GM06990 (cell line): ENCODE data around the gene TBC1D22B.
A peak's percentile ranks its signal among the peaks of the same experiment; 100 is the strongest.

Source experiments
- DNase-seq: peaks from one replicate; pipeline ENCODE4 v3.0.0-alpha.2; 2011; ENCODE audit not compliant: insufficient read length; ENCODE audit errors: extremely low read depth
- H3K27me3 ChIP-seq: replicated peaks from 2 replicates; pipeline ENCODE4 v1.6.0; 2011; ENCODE audit warnings: low read length; ENCODE audit not compliant: control insufficient read depth, insufficient read depth
- H3K36me3 ChIP-seq: 2 replicates; pipeline ENCODE4 v1.5.1; 2011; ENCODE audit warnings: low read length; ENCODE audit not compliant: control insufficient read depth, insufficient read depth
- H3K4me3 ChIP-seq: replicated peaks from 2 replicates; pipeline ENCODE4 v1.5.1; 2011; ENCODE audit warnings: low read depth, mild to moderate bottlenecking, control low read depth, low read length
- TF ChIP-seq, protein P1 (sequence below): IDR thresholded peaks from 2 replicates; pipeline ENCODE4 v1.5.1; 2011; ENCODE audit warnings: low read length, control low read depth, mild to moderate bottlenecking, inconsistent platforms; ENCODE audit not compliant: insufficient read depth, poor library complexity, severe bottlenecking

Gene TBC1D22B

DNA sequence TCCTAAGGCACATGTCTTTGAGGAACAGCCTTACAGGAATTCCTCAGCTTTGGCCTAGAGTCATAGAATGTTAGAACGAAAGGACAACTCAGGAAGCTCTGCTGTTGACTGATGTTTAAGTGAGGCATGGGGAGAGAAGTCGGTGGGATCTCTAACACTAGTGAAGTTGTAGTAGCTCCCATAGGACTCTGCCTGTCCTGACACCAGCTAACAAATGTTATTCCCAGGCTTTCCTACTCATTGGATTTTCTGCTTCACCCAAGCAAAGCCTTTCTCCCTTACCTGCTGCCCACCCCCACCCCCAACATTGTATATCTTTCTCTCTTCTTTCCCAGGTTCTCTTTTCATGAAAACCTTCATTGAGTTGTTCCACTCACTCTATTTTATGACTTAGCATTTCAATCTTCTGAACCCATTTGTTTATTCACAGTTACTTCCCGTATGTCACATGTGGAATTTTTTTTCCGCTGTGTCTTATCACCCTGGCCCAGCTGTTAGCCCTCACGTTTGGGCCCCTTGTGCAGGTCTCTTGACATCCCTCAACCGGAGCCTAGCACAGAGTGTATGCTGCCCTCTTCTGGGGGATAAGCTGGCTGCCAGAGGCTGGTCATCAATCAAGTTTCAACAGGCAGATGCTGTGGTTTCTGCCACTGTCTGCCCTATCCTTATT, 57.0 kb downstream of the TBC1D22B start:
- no peaks in the 10 kb centered on the region for H3K27me3 ChIP-seq
- H3K4me3 ChIP-seq = no peak overlapping the region
- peaks cover 13% of the 10 kb centered on the region for H3K36me3 ChIP-seq
- TF ChIP-seq, protein P1, sequence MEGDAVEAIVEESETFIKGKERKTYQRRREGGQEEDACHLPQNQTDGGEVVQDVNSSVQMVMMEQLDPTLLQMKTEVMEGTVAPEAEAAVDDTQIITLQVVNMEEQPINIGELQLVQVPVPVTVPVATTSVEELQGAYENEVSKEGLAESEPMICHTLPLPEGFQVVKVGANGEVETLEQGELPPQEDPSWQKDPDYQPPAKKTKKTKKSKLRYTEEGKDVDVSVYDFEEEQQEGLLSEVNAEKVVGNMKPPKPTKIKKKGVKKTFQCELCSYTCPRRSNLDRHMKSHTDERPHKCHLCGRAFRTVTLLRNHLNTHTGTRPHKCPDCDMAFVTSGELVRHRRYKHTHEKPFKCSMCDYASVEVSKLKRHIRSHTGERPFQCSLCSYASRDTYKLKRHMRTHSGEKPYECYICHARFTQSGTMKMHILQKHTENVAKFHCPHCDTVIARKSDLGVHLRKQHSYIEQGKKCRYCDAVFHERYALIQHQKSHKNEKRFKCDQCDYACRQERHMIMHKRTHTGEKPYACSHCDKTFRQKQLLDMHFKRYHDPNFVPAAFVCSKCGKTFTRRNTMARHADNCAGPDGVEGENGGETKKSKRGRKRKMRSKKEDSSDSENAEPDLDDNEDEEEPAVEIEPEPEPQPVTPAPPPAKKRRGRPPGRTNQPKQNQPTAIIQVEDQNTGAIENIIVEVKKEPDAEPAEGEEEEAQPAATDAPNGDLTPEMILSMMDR = peak; percentile 90
- peak; percentile 22 for DNase-seq

DNA sequence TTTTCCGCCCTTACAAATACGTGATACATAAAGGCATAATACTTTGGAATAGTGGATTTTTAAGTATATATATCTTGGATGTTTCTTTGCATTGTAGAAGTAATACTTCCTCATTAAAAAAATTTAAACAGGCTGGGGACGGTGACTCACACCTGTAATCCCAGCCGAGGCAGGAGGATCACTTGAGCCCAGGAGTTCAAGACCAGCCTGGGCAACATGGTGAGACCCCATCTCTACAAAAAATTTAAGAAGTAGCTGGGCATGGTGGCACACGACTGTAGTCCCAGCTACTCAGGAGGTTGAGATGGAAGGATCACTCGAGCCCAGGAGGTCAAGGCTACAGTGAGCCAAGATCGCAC, 57.6 kb downstream of the TBC1D22B start:
- TF ChIP-seq, protein P1 = no peak
- no peak overlapping the region for H3K4me3 ChIP-seq
- H3K27me3 ChIP-seq = no peaks in the 10 kb centered on the region
- H3K36me3 ChIP-seq = peaks cover 14% of the 10 kb centered on the region
- no peak for DNase-seq

DNA sequence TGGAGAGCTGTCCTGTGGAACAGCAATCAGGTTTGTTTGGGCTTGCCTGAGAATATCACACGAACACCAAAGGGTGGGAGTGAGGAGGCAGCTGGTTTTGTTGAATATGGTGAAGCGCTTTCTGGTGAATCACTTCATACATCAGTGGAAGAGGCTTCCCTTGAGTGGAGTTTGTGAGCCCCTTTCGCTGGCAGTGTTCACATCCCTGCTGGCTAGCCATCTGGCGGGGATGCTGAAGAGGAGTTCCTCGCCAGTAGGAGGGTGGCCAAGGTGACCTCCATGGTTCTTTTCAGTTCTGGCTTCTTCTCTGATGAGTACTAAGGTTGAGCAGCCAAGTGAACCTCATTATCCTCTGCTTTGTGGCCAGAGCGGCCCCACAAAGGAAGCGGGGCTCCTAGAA, 58.5 kb downstream of the TBC1D22B start:
- no peaks in the 10 kb centered on the region for H3K27me3 ChIP-seq
- H3K4me3 ChIP-seq = no peak overlapping the region
- TF ChIP-seq, protein P1 = no peak
- no peak for DNase-seq
- H3K36me3 ChIP-seq = peaks cover 17% of the 10 kb centered on the region

DNA sequence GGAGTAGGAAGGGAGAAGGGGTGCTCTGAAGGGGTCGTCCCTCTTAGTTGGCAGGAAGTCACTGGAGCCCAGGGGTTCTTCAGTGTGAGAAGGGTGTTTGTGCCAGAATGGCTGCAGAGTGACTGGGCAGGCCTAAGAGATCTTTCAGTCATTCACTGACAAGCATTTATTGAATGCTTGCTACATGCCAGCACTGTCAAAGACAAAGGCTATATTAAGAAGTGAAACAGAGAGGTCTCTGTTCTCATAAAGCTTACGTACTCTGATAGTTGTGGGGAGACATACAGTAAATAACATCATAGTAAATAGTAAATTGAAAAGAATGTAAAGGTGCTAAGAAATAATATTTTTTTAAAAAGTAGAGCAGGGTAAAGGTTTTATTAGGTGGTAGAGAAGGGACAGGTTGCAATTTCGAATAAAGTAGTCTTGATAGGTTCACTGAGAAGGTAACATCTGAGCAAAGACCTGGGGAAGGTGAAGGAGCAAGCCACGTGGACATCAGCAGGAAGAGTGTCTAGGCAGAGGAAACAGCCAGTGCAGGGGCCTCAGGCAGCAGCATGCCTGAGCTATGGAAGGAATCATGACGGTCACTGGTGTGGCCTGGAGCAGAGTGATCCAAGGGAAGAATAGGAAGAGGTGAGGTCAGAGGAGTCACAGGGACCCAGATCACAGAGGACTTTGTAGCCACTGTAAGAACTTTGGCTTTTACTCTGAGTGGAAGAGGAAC, 59.9 kb downstream of the TBC1D22B start:
- Histone ChIP-seq H3K4me3 (no peak overlapping the region), H3K27me3 (no peaks in the 10 kb centered on the region), H3K36me3 (peaks cover 17% of the 10 kb centered on the region)
- TF ChIP-seq, protein P1 = no peak
- DNase-seq = no peak

DNA sequence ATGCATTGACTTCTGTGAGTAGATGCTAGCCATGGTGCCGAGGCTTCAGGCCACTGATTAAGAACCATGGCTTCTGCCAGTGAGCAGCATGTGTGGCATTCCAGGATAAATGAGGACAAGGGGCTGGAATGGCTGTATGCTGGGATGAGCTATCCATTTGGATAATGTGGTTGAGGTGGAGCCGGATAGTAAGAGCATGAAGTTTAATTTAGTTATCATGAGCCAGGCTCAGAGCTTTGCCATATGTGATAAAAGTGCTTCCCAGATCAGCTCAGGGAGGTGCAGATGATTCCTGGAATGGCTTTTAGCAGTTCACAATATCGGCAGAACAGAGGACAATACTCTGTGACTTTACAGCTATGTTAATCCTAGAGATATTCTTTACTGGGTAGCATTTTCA, 61.6 kb downstream of the TBC1D22B start:
- Histone ChIP-seq H3K27me3 (no peaks in the 10 kb centered on the region), H3K4me3 (no peak overlapping the region), H3K36me3 (peaks cover 9% of the 10 kb centered on the region)
- TF ChIP-seq, protein P1 = no peak
- no peak for DNase-seq
